Medulla oblongata (tissue), 1 donor: ENCODE measurements around the gene KIF25.

Experiments
- DNase-seq: peaks from one replicate; pipeline ENCODE4 v3.0.0-alpha.2; 2015; ENCODE audit errors: extremely low spot score

The KIF25 gene

GRCh38 chr6:168035661-168036545 is 38.4 kb downstream of the KIF25 start:
- no peak for DNase-seq

GRCh38 chr6:168037242-168037641 is 39.8 kb downstream of the KIF25 start:
- peak; percentile 18 for DNase-seq

- DNase-seq, result no peak
Observed at GRCh38 chr6:168037856-168038255, 40.4 kb downstream of the KIF25 start.

DNA sequence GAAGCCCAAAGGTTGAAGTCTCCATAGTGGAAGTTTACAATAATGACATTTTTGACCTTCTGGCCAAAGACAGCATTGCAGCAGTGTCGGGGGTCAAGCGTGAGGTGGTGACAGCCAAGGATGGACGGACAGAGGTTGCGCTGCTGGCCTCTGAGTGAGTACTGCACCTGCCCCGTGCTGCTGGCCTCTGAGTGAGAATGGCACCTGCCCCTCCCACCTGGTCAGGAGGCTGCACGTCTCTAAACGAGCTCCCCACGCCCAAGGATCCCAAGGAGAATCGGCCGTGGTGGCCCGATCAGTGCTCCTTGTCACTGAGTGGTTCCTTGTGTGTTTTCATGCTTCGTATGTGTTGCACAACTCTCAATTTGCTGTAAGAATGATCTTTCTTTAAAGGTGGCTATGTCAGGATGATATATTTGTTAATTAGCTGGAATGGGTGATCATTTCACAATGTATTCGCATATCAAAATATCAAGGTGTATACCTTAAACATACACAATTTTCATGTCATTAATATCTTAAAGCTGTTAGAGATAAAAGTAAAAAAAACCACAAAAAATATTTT is 41.2 kb downstream of the KIF25 start:
- DNase-seq, result no peak

DNA sequence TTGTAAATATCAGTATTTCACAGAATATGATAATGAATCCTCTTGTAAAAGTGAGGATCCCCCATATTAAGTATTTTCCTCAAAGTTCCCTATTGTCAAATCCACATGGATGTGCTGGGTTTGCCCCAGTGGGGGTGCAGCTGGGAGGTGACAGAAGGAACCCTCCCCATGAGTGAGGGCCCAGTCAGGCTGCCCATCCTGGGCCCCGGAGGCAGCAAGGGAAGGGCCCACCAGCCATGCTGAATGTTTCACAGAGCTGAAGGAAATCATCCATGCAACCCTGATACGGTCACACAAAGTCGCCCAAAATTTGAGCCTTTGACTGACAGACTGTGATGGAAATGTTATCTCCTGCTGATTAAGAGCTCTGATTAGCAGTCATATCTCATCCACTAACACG is 41.8 kb downstream of the KIF25 start:
- DNase-seq, result no peak

GRCh38 chr6:168039849-168040248 is 42.4 kb downstream of the KIF25 start:
- no peak for DNase-seq

DNA sequence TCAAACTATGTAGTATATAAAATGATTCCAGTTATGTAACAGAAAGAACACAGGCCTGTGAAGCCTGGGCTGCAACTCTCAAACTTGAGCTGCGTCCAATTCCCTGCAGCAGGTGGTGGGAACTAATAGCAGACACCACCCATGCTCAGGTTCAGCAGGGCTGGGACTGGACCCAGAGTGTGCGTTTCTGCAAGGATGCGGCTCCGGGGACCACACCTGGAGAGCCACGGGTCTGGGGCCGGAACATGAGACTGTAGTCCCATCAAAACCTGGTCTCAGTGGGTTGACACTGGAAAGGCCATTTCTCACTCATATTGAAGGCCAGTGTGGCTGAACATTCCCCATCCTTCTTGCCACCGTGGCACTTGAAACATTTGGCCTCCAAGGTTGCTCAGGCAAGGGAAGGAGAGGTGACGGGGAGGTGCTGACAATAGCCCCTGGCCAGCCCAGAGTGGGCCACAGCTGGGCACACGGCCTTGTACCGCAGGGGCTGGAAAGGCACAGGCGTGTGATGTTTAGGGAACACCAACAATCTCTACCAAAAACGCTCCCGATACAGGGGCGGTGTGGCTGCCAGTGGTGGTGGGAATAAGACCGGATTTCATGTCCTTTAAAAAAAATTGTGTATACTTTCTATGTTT is 43.5 kb downstream of the KIF25 start:
- DNase-seq, result no peak

DNA sequence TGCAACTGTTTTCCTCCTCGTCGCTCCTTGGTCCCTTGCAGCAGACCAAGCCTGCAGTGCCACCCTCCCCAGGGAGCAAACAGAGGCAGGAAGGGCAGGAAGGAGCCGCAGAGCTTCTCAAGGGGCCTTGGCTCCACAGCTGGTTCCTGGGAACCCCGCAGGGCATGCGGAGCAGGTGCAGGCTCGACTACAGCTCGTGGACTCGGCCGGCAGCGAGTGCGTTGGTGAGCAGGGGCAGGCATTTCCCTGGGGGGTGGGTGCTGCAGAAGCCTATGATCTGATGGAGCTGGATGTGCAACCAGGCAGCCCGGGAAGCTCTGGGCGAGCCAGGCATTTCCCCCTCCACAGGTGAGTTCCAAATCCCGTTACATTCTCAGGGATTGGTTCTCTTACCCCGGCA is 44.5 kb downstream of the KIF25 start:
- no peak for DNase-seq

- DNase-seq, result no peak
Observed at GRCh38 chr6:168042426-168043192, 45.1 kb downstream of the KIF25 start.

DNA sequence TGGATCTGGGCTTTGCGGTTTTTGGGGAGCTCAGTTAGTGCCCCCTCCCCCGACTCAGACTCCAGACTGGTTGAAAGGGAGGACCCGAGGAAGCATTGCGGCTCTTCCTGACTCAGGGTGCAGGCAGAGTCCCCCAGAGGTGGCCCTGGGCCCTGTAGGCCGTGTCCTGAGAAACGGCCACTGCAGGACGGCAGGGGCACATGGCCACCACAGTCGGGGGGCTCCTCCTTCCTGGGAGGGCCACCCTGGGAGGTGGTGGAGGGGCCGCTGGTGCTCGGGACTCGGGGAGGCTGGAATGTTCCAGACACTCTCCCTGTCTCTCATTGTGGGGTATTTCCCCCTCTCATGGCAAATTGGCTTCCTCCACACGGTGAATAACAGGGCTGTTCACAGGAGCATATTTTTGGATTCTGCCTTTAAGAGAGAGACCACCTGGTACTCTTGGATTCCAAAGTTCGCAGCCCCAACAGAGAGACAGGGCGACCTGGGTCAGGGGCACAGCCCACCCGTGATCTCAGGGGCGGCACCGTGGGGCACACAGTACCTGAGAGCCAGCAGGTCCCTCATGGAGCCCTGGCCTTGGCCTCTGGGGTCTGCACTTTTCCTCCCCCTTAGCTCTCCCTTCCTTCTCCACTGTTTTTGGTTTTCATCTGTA is 45.8 kb downstream of the KIF25 start:
- DNase-seq, result no peak

GRCh38 chr6:168043848-168044415 is 46.5 kb downstream of the KIF25 start:
- DNase-seq, result no peak

- no peak for DNase-seq
Observed at GRCh38 chr6:168044521-168045130, 47.2 kb downstream of the KIF25 start.

GRCh38 chr6:168045141-168045691 is 47.7 kb downstream of the KIF25 start:
- no peak for DNase-seq

GRCh38 chr6:168045706-168046620 is 48.5 kb downstream of the KIF25 start:
- DNase-seq, result no peak

GRCh38 chr6:168046696-168047095 is 49.2 kb downstream of the KIF25 start:
- no peak for DNase-seq

- DNase-seq, result peak; percentile 89
Observed at GRCh38 chr6:168047841-168048723, 50.6 kb downstream of the KIF25 start.

GRCh38 chr6:168048724-168049025 is 51.2 kb downstream of the KIF25 start:
- no peak for DNase-seq

GRCh38 chr6:168049277-168049676 is 51.8 kb downstream of the KIF25 start:
- no peak for DNase-seq
